Inflammatory macrophage treated with lipopolysaccharide for 4 hours (primary cell): ENCODE data around the gene EIF1AX.

ENCODE experiments used
- DNase-seq: peaks from one replicate; pipeline ENCODE4 v3.0.0-alpha.2; 2020

Gene EIF1AX

DNA sequence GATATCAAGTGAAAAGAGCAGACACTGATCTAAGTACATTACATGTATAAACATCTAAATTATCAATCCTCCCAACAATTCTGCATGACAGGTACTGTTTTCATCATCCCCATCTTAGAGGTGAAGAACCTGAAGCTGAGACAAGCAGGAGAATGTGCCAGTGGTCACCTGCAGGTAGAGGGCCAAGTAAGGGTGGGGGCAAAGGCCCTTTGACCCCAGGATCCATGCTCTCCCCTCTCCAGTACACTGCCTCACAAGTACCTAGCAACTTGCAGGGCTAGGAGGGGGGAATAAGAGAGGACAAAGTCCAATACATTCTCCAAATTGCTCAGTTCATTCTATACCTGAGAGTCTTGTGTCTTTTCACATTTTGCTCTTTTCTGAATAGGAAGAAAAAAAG is 16.7 kb downstream of the EIF1AX start:
- no peak for DNase-seq

DNA sequence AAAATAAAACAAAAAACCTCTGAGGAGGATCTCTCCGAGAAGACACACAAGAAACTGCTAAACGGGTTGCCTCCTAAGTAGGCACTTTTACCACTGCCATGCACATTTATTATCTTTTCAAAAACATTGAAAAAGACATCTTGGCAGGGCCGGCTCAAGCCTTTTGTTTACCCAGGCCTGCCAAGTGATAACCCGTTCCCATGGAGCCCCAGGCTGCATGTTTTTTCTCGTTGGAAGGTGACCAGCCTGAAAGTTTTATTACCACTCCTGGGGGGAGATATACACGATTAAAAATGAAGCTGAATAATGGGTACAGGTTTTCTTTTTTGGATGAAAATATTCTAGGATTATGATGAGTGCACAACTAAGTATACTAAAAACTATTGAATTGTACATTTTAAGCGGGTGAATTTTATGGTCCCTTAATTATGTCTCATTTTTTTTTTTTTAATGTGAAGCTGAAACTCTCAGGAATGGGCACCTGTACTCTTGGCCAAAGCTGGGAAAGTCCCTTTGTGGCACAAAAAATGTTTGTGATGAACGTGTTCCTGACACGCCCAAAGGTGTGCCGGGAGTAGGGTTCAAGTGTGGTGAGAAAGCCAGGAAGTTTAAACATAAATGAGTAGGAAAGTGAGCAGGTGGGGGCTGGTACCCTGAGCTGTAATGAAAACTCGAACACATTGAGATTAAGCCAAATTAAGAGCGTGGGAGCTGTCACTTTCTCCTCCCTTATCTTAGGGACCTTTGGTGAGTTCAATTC is 23.4 kb downstream of the EIF1AX start:
- no peak for DNase-seq

DNA sequence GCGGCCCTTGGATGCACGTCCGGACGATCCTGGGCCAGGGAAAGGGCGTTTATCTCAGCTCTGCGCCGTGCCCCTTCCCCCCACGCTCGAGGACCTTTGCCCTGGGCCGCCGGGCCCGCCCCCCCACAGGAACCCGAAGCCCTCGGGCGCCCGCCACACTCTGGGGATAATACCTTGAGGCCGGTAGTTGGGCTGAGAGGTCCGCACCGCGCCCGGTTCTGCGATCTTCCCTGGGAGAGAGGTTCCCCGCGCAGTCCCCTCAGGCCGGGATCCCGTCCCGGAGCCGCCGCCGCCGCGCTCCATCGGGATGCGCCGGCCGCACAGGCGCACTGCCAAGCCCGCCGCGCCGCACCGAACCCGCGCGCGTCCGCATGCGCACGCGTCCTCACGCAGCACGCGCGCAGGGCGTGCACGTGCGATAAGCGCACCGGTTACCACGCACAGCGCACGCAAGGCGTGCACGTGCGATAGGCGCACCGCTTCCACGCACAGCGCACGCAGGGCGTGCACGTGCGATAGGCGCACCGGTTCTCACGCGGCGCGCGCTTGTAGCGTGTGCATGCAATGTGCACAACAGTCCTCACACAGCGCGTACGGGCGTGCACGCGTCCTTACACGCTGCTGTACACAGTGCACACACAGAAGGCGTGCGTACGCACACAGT is 24.9 kb downstream of the EIF1AX start, which contains the start of gene MAP7D2:
MAP7D2 (minus strand) TSS at position 331 of the 664 bp plus-strand sequence; CDS start at position 303, 28 bp downstream.
- no peak for DNase-seq

DNA sequence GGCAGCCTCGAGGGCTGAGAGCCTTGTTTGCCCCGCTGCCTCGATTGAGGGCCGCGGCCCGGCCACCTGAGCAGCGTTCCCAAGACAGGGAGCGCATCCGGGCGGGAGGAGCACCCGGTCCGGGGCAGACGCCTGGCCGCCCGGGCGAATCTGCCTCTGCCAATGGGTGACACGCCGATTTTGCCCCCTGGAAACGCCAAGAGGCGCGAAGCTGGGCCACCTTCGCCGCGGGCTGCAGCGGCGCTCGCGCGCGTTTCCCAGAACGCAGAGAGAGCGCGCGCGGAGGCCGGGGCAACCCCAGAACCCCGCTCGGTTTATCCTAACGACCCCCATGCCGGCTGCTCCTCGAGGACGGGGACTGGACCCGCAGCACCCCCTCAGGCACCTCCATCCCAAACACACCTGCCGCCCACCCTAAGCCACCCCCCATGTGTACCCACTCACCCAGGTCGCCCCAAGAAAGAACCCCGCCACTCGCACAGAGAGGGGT is 25.5 kb downstream of the EIF1AX start:
- DNase-seq: no peak

DNA sequence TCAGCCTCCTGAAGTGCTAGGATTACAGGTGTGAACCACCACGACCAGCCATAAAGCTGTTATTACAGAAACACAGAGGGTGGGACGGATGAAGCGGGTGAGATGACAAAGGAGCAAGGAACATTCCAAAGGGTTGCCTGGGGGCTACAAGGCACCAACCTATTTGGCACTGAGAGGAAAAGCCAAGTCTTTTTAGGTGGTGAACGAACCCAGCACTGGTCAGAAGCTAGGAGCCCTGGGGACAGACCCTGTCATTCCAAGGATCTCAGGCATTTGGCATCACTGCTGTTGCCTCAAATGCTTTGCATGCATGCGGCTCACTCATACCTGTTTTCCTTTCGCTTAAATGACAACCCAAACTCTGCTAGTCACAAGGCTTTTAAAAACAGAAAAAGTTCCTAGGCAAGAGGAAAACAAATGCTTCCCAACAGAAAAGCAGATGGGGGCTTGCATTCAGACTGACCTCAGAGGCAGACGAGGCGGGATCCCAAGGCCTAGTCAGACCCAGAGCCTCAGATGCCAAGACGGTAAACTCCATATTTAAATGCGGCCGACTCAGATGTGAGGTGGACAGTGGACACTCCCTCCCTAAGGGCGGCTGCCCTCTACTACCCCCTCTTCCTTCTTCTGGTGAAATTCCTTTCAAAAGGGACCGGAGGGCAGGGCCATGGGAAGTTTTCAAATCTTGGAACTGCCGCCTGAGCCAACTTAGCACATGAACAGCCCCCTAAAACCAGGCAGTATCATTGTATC is 29.4 kb downstream of the EIF1AX start:
- DNase-seq: no peak

DNA sequence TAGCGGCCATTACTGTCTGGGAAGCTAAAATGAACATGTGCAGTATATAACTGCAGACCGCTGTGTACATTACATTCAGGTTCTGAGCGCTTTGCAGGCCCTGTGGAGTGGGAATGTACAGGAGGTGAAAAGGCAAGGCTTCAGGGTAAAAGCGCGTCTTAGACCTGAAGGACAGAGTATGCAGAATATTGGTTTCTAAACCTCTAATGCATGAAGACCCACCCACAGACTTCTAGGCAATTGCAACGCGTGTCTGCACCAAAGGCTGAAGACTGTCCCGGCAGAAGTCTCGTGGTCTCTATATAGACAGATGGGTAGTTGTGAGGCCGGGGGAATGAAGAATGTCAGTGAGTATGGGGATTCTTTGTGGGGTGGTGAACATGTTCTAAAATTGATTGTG is 30.4 kb downstream of the EIF1AX start:
- no peak for DNase-seq

DNA sequence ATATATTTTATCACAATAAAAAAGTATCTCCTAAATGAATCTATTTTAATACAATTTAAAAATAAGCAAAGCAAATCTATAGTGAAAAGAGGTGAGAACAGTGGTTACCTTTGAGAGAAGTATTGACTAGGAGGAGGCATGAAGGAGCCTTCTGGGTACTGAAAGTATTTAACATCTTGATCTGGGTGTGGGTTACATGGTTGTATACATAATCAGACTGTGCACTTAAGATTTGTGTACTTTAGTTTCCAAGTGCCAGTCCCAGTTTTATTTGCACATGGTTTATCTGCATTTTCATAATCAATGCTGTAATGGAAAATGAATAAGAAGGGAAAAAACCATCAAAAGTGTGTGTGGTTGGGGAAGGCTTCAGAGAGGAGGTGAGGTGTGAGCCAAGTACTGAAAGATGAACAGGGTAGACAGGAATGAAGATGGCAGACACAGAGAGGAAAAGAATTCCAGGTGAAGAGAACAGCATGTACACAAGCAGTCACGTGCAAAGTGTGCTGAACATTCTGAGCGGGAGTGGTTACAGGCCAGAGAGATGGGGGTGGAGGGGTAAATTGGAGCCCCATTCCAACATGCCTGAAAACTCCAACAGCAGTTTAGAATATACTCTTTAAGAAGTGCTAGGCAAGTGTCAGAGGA is 39.6 kb downstream of the EIF1AX start:
- DNase-seq: no peak

DNA sequence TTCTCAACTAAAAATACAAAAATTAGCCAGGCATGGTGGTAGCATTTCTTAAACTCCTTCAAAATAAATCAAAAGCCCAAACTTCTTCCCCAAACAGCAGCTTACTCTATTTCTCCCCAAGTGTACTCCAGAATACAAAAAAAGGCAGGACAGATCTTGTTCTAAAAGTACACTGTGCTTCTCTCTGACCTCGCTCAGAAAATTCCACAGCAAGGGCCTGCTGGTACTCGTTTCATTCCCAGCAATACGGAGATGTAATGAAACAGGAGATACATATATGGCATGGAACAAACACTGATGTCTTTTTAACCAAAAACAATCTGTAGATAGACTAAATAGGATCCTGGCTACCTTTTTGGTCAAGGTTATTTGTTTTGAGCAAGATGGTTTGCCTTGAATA is 50.1 kb downstream of the EIF1AX start:
- DNase-seq: no peak

DNA sequence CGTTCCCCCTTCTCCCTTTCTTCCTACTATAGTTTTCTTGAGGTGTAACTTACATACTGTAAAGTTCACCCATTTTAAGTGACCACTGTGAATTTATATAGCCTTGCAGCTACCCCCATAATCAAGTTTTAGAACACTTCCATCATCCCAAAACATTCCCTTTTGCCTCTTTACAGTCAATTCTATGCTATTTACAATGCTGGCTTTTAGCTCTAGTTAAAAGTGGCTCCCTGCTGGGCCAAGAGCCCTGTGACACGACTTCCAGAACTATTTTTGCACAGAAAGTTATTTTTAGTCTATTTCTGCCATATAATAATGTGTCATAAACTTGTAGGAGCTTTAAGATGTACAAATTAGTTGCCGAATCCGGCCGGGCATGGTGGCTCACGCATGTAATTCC is 51.8 kb downstream of the EIF1AX start:
- no peak for DNase-seq

DNA sequence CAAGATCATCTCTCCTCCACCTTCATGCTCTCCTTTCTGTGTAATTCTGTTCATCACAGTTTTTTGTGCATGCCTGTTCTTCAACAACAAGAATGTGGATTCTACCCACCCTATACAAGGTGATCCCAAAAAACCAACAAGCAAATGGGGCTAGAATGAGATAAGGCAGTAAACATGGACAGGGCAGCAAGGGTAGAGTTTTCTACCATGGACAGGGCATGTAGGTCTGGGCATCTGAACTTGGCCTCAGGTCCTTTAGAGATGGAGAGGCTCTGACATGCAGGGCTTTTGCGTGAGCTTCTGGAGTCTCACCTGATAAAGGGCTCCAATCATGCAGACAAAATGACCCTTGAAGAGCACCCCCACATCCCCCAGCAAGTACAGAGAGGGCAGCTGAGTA is 61.4 kb downstream of the EIF1AX start:
- DNase-seq: no peak
